Stimulated activated CD4-positive, alpha-beta T cell treated with anti-CD3 and anti-CD28 coated beads, Interleukin-2, amount 100 ng/mL, for 24 hours (primary cell): ENCODE results near the gene FAT2.
"Not testable (repeated sequence)": the region's sequence is repeated elsewhere in the genome, so short reads cannot be mapped to it uniquely, and the experiment has no call there.

ENCODE experiments used
- DNase-seq, 2 donors: peaks; one replicate each; pipeline ENCODE4 v3.0.0-alpha.2; 2020

Gene FAT2

DNA sequence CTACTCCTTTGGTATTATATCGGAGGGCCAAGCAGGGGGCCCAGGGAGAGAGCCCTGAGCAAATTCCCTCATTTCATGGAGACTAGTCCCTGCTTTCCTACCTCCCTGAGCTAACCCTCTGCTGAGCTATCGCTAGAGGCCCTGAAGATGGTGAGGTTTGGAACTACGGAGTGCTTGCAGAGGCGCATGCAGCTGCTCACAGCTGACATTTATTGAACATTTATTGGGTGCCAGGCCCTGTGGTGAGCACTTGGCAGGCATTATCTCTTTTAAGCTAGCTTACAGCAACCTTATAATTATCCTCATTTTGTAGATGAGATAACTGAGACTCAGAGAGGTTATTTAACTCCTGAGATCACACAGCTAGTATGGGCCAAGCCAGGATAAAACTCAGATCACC is 9.8 kb downstream of the FAT2 start:
- DNase-seq, result no peak

GRCh38 chr5:151580858-151581257 is 10.3 kb downstream of the FAT2 start:
- DNase-seq, result no peak

- DNase-seq, result no peak
These were observed 10.9 kb downstream of the FAT2 start for GRCh38 chr5:151580239-151580638.

DNA sequence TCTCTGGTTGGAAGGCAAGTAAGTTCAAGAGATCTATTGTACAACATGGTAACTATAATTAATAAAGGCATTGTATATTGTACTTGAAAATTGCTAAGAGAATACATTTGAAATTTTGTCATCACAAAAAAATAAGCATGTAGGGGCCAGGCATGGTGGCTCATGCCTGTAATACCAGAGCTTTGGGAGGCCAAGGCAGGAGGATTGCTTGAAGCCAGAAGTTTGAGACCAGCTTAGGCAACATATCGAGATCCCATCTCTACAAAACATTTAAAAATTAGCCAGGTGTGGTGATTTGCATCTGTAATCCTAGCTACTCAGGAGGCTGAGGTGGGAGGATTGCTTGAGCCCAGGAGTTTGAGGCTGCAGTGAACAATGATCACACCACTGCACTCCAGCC is 12.0 kb downstream of the FAT2 start:
- not testable (repeated sequence) for DNase-seq

DNA sequence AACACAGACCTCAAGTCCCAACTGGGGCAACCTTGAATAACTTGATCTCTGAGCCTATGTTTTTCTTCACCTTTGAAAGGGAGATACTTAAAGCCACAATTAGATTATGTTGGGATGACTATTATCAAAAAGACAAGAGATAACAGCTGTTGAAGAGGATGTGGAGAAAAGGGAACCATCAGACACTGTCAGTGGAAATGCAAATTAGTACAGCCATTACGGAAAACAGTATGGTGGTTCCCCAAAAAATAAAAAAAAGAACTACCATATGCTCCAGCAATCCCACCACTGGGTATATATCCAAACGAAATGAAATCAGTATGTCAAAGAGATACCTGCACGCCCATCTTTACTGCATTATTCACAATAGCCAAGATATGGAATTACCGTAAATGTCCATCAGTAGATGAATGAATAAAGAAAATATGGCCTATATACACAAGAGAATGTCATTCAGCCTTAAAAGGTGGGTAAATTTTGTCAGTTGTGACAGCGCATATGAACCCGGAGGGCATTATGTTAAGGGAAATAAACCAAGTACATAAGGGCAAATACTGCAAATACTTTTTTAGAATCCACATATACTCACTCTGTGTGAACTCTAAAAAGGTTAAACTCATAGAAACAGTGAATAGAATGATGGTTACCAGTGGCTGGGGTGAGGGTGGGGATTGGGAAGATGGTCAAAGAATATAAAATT is 12.7 kb downstream of the FAT2 start:
- DNase-seq, result no peak

- DNase-seq, result no peak
These were observed 13.6 kb downstream of the FAT2 start for GRCh38 chr5:151577566-151577965.

DNA sequence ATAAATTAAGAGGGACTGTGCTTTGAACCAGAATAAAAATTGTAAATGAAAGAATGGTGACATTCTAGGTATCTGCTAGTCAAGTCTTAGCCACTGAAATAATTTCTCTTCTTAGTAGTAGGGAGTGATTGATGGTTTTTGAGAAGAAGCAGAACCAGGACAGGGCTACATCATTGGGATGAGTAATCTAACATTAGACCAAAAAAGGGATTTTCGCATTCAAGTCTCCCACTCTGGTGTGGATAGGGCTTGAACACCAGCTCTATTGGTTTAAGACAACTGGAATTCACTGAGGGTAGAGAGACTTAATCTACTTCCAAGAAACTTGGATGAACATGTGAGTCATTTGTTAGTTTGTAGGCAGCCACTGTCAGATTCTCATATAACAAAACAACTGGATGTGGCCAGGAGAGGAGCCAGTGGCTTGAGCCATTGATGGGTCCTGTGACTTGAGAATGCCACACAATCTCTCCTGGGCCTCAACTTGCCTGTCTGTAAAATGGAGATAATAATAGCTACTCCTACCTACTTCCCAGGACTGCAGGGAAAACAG is 16.6 kb downstream of the FAT2 start:
- DNase-seq, result no peak

GRCh38 chr5:151572657-151573368 is 18.3 kb downstream of the FAT2 start:
- DNase-seq, result no peak

DNA sequence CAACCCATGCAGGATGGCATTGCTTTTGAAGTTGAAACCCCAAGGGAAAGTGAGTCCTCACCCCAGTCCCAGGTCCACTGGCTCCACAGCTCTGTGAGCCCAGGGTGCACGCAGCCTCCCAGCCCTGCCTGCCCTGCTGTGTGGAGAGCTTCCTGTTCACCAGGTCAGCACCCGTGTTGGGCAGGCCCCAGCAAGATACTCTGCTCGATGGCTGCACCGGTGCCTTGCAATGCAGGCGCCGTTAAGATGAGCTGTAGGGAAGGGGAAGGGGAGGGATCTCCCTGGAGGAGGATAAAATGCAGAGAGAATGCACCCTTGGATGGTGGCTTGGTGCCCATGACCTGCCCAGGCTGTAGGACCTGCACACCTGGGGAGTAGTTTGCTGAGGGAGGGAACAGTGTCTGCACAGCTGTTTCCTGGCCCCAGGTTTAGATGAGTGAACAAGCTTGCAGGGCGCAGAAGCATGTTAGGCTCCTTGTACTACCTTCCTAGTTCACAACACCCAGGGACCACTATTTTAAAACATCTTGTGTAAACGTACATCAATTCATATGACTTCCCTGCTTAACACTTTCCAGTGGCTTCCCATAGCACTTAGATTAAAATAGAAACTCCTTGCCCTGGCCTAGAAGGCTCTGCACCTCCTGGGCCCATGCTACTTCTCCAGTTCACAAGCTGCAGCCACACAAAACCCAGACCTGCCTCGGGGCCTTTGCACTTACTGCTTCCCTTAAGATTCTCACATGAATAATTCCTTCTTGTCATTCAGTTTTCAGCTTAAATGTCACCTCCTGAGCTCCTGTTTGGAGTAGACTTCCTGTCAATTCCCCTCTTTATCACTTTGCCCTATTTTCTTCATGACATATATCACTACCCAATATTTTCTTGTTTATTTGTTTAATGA is 19.6 kb downstream of the FAT2 start:
- DNase-seq, result no peak

GRCh38 chr5:151570512-151571269 is 20.4 kb downstream of the FAT2 start:
- no peak for DNase-seq

DNA sequence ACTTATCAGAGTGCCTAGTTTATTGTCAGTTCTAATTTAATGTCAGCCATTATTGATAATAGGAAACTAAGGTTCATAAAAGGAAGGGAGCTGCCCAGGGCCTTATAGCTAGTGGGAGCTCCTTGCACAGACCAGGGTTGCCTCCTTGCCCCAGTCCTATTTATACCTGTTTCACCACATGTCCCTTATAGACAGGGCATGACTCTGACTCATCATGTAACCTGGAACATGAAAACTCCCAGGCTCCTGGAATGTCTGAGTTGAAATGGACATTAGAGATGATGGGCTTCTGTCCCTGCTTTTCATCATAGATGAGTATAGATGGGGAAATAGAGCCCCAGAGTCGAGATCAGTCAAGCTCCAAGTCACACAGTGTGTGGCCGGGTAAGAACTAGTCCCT is 21.1 kb downstream of the FAT2 start:
- DNase-seq, result no peak

GRCh38 chr5:151569132-151570046 is 21.7 kb downstream of the FAT2 start:
- peak; percentile 25 to 29 for DNase-seq

DNA sequence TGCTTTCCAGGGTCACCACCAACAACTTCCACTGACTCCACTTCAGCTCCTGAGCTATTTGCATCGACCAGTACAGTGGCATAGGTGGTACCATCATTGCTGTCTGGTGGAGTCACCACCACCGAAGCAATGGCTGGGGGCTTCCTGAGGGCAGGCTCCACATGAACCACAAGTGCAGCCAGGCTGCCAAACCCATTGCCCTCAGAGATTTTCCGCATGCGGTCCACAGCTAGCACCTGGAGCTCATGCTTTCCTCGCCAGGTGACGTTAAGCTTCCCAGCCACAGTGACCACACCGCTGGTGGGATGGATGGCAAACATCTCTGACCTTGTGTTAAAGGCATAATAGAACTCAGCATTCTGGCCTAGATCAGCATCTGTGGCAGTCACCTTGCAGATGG is 23.1 kb downstream of the FAT2 start:
- no peak for DNase-seq

DNA sequence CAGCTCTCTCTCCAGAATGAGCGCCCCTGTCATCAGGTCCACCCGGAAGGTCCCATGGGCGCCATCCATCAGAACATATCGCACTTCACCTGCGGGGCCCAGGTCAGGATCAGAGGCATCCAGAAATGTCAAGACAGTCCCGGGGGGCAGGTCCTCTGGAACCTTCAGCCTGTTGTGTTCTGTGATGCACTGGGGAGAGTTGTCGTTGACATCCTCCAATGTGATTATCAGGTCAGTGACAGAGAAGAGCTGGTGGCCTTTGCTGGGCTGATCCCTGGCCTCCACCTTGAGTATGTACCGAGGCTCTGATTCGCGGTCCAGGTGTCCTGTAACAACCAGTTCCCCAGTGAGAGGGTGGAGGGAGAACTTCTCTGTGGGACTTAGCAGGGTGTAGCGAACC is 25.2 kb downstream of the FAT2 start:
- no peak for DNase-seq

- DNase-seq, result no peak
These were observed 29.0 kb downstream of the FAT2 start for GRCh38 chr5:151562019-151562707.

DNA sequence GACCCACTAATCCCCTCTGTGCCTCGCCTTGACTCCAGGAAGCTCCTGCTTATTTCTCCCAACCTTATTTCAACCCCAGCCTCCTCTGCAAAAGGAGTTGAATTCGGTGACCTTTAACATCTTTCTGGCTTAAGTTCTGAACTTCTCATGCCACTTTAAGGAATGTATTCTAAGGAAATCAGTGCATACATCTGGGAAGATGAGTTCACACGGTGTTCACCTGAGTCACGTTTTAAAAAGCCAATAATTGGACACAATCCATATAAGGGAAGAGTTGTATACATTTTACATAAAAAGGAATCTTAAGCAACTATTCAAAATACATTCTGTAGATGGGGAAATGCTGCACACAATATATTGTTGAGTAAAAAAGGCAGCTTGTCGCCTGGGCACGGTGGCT is 33.2 kb downstream of the FAT2 start:
- DNase-seq, result no peak

DNA sequence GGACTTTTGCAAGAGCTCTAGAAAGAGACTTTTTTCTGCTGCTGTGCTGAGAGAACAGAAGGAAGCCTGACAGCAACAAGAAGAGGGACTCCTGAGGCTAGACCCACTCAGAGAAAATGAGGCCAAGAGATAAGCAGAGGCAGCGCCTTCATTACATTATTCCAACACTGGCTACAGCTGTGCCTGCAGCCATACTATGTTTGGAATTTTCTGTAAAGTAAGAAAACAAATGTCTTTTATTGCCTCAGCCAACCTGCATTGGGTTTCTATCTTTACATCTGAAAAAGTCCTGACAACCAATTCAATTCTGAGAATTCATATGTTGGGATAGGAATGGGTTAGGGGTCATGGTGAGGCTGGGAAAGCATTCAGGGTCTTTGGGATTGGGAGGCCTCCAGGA is 33.7 kb downstream of the FAT2 start:
- no peak for DNase-seq

DNA sequence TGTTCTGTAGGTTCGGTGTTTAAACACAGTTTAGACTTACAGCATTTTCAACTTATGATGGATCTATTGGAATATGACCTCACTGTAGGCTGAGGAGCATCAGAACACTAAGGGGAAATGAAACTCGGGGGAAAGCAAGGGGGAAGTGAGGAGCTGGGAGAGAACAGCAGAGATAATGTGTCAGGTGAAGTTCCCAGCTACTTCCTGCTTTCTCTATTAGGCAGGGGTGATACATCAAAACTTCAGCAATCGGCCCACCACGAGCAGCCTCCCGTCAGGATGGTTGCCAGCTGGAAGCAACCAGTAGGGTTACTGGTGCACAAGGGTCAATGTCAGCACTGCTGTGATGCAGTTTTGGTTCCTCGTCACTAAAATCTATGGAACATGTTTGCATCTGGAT is 34.3 kb downstream of the FAT2 start:
- DNase-seq, result no peak

DNA sequence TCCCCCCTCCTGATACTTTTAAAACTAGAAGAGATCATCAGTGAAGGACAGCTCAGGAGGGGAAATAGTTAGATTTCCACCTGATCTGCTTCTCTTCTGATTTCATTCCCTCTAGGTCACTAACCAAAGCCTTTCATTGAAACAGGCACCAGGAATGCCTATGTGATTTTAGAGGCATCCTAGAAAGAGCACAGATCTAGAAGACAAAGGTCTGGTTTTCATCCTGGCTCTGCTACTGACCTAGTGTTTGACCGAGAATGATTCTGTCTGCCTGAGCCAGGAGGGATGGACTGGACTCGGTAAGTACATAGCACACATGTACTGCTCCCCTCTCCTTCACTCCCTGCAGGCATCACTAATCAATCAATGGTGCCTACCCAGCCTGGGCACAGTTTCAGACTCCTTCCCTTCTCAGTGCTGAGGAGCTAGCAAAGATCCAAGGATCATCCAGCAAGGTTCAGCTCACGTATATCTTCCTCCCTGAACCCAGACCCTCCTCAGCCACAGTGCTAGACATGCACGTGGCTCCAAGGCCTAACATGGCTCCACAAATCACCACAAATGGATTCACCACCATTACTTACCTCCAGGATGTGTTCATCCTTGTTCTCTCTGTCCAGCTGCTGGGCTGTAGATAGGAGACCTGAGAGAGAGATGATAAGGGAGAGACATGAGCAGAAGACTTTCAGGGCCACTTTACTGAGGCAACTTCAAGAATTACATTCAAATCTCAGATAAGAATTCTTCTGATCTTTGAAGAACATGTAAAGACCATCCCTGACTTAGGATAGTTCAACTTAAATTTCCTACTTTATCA is 35.2 kb downstream of the FAT2 start:
- DNase-seq, result no peak

DNA sequence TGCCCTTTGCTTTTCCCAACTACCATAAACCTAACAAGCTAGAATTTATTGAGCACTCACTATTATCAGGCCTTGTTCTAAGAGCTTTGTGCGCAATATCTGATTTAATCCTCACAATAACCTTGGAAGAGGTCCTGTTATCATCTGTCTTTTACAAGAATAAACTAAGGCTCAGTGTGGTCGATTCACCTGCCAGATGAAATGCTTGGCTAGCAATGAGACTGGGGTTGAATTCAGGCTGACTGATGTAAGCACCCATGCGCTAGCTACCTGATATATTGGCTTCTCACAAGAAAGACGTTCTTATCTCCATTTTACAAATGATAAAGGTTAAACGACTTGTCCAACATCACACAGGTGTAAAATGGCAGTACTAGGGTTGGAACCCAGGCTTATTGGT is 37.4 kb downstream of the FAT2 start:
- no peak for DNase-seq
